ENCODE results near the gene PAPPA2.
"Not testable (repeated sequence)": the region's sequence is repeated elsewhere in the genome, so short reads cannot be mapped to it uniquely, and the experiment has no call there.

Gene PAPPA2, protein sequence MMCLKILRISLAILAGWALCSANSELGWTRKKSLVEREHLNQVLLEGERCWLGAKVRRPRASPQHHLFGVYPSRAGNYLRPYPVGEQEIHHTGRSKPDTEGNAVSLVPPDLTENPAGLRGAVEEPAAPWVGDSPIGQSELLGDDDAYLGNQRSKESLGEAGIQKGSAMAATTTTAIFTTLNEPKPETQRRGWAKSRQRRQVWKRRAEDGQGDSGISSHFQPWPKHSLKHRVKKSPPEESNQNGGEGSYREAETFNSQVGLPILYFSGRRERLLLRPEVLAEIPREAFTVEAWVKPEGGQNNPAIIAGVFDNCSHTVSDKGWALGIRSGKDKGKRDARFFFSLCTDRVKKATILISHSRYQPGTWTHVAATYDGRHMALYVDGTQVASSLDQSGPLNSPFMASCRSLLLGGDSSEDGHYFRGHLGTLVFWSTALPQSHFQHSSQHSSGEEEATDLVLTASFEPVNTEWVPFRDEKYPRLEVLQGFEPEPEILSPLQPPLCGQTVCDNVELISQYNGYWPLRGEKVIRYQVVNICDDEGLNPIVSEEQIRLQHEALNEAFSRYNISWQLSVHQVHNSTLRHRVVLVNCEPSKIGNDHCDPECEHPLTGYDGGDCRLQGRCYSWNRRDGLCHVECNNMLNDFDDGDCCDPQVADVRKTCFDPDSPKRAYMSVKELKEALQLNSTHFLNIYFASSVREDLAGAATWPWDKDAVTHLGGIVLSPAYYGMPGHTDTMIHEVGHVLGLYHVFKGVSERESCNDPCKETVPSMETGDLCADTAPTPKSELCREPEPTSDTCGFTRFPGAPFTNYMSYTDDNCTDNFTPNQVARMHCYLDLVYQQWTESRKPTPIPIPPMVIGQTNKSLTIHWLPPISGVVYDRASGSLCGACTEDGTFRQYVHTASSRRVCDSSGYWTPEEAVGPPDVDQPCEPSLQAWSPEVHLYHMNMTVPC (N-terminal part only)

DNA sequence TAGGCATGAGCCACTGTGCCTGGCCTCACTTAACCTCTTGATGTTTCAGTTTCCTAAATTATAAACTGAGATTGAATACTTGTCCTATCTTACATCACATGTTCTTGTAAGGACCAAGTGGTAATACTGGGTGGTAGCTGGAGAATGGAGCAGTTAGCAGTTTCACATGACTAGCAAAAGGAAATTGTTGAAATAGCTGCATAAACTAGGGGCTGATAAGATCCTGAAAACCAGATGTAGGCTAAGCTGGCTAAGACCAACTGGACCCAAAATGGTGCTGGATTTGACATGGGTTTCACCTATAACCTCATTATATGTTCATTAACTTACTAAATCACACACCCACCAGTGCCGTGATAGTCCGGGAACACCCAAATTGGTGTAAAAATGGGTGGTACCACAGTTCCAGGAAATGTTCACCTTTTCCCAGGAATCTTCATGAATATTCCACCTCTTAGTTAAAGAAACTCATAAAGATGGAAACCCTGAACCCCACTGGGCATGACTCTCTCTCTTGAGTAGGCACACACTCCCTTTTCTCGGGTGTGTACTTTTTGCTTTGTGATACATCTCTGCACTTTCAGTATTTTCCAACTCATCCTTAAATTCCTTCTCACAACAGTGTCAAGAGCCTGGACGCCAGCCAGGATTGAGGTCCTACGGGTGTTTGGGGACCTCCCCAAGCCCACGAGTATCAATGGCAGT lies at the start of gene PAPPA2:
TSS of gene PAPPA2 (plus strand) at position 502 of the 705 bp plus-strand sequence. CDS start 93,148 bp downstream, outside the sequence.
- no peak for DNase-seq (ENCODE audit: low read depth in 2 of 2)

DNA sequence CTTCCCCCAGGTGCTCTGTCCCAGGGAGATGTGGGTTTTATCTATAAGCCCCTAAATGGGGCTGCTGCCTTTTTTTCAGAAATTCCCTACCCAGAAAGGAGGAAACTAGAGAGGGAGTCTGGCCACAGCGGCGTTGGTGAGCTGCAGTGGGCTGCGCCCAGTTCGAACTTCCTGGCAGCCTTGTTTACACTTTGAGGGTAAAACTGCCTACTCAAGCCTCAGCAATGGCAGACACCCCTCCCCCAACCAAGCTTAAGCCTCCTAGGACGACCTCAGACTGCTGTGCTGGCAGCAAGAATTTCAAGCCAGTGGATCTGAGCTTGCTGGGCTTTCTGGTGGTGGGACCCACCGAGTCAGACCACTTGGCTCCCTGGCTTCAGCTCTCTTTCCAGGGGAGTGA lies 46.2 kb upstream of the PAPPA2 start:
- DNase-seq (ENCODE audit: low read depth in 2 of 2), result no peak

DNA sequence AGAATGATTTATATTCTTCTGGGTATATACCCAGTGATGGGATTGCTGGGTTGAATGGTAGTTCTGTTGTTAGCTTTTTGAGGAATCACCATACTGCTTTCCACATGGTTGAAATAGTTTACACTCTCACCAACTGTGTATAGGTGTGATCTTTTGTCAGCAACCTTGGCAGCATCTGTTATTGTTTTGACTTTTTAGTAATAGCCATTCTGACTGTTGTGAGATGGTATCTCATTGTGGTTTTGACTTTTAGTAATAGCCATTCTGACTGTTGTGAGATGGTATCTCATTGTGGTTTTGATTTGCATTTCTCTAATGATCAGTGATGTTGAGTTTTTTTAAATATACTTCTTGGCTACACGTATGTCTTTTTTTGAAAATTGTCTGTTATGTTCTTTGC lies 43.4 kb upstream of the PAPPA2 start:
- DNase-seq (ENCODE audit: low read depth in 2 of 2), result not testable (repeated sequence)

DNA sequence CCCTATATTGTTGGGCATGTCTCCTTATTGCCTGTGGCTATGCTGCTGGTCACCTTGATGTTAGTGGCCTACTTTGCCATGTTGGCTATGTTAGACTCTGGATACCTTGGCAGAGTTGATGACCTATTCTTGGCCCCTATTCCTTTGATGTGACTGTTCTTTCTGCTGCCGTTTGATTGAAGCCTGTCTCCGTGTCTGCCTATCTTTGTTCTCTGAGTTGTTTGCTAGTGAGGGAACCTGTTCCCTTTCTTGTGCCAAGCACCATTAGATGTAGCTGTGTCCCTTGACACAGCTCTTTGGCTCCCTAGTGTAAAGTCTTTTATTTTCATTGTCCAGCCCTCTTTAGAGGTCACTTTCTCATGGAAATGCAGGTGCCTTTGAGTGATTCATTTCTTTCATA lies 28.7 kb upstream of the PAPPA2 start:
- DNase-seq (ENCODE audit: low read depth in 2 of 2), result no peak

DNA sequence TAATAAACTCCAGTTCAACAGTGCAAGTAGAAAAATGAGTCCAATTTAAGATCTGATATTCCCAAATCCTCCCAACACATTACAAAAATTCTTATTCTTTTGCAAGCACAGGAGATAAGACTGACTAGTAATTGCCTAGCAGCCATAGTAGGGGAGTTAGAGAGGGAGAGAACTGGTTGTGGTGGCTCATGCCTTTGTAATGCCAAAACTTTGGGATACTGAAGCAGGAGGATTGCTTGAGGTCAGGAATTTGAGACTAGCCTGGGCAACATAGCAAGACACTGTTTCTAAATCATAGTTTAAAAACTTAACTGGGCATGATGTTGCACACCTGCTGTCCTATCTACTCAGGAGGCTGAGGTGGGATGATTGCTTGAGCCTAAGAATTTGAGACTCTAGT lies 26.7 kb upstream of the PAPPA2 start:
- no peak for DNase-seq (ENCODE audit: low read depth in 2 of 2)

DNA sequence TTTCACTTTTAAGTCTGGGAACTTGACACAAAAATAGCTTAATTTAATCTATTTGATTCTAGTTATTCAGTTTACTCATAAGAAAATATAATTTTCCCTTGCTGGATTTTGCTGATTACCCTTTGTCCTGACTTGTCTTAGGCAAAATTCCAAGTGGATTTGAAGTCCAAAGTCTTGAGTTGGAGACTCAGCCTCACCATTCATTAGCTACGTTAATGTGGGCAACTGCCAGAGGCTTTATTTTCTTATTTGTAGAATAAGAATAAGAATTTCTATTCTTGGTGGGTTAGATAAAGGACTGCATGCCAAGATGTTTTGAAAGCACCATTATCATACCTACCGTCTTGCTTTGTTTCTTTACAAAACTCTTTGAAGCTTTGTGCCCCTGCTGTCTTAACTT lies 22.8 kb upstream of the PAPPA2 start:
- no peak for DNase-seq (ENCODE audit: low read depth in 2 of 2)

DNA sequence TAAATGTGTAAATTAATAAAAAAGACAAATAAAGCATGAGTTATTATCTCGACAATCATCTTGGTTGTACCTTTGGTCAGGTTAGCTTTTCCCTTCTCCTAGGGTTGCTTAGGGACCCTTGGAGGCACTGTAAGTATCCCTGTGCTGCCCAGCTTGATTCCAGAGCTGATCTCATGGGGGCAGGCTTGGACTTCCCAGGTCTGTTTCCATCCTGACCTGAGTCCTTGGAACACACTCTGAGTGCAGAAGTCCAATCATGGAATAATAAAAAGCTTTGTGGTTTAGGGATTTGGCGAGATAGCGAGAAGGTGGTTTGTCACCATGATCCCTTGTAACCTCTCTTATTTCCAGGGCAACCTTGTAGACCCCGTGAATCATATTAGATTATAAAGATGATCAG lies 18.7 kb upstream of the PAPPA2 start:
- DNase-seq (ENCODE audit: low read depth in 2 of 2), result no peak

DNA sequence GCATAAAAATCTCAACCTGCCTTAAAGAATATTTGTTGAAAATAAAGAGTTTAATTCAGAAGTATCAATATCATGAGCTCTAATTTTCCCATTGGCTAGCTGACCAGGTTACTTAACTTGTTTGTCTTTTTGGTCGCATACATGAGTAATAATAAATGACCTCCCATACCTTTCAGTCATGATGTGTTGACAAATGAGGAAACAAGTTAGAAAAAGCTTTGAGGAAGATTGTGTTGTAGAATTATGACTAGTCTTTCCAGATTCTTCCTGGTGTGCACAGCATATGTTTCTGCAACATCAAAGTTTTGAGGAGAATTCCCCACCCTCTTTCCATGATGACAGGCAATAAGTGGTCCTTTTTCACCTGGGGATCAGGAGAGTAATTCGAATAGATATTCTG lies 17.6 kb upstream of the PAPPA2 start:
- no peak for DNase-seq (ENCODE audit: low read depth in 2 of 2)

DNA sequence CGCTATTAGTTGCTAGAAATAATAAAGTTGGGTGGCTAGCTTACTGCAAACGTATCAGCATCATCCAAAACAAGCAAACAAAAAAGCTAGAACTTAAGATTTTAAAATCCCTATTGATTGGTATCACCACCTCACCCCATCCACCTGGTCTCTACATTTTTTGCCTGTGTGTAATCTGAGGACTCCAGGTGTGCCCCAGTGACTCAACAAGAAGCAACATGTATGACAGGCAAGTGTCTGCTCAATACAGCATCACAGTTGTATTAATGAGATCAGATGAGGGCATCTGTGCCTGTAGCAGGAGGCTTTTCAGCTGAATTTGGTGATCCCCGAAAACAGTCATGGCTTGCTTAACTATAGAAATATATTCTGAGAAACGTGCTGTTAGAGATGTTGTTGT lies 14.6 kb upstream of the PAPPA2 start:
- DNase-seq (ENCODE audit: low read depth in 2 of 2), result no peak

DNA sequence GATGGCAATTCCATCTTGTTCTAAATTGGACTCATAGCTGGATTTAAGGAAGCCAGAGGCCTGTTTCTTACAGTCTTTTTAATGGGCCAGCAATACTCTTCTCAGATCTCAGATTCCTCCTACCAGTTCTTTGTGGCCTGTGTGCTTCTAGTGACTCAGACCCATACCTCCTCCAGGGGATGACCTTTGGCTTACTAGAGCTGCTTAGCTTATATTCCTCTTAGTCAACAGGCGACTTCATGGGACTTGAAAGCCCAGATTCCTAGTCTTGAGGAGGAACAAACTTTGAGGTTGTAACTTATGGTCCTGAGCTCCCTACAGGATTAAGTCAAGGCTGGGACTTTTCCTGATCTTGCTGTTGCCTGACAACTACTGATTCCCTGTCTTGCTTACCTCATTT lies 12.4 kb upstream of the PAPPA2 start:
- no peak for DNase-seq (ENCODE audit: low read depth in 2 of 2)

DNA sequence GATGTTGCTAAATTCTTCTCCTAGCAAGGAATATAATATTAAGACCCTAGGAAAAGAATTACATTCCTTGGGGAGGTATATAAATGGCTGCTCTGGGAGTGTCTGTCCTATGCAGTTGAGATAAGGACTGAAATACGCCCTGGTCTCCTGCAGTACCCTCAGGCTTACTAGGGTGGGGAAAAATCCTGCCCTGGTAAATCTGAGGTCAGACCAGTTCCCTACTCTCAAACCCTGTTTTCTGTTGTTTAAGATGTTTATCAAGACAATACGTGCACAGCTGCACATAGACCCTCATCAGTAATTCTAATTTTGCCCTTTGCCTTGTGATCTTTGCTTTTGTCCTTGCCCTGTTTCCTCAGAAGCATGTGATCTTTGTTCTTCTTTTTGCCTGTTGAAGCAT lies 11.2 kb upstream of the PAPPA2 start:
- not testable (repeated sequence) for DNase-seq (ENCODE audit: low read depth in 2 of 2)

DNA sequence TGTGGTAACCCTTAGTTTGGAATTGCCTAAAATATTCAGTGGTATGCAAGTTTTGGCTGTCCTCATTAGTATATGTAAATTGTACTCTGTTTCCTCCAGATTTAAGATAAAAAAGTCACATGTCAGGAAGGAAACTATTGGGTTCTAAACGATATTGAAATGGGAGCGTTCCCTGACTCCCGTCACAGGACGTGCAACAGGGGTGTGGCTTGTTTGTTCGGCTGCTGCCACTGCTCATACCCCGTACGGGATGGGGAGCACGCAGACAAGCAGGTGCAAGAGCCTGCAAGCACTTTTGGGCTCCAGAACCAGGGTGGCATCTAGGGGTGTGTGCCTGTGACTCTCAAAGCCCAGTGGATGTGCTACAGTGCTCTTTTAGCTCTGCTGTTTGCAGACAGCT lies 6.2 kb upstream of the PAPPA2 start:
- DNase-seq (ENCODE audit: low read depth in 2 of 2), result no peak

DNA sequence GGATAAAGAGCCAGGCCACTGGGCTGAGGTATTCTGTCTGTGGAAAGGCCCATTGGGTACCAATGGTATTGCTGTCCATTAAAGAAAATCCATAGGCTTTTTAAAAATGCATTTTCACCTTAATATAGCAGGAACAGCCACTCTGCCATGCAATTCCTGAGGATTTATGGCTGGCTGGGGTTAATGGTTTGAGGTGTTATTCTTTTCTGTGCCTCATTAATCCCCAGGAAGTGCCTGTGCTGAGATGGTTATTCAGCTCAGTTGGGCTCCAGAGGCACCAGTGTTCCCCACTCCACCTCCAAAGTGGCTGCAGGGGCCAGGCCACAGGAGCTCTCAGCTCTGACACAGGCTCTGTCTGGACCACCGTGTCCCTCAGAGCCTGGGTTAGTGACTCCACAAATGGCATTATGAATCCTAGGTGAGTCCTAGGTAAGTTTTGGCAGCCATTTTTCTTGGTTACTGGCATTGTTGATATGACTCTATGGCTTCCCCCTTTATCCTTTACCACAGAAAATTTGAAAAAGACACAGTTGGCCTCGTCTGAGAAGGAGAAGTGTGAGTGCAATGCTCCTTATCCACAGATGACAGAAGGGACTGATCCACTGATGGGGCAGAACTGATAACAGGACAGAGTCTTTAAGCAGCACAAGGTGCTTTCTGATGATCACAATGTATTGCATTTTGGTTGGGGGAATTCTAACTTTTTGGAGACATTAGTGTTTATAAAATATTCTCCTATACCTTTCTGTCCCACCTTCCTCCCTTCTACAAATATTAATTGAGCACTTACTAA lies 2.2 kb upstream of the PAPPA2 start:
- no peak for DNase-seq (ENCODE audit: low read depth in 2 of 2)

DNA sequence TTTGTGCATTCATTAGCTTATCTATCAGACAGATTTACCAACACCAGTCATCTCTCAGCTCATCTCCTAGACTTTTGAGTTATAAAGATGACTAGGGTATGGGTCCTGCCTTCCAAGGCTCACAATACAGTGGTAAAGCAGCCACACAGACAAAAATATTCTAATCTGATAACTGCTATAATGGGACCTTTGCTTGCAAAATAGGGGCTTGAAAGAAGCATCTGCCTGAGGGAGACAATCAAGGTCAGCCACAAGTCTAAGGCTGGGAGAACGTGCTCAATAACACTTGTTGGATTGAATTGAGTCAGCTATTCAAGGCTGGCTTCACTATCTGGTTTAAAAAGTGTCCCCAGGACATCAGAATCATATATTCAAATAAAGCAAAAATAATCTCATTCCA lies 1.4 kb upstream of the PAPPA2 start:
- DNase-seq (ENCODE audit: low read depth in 2 of 2), result no peak

DNA sequence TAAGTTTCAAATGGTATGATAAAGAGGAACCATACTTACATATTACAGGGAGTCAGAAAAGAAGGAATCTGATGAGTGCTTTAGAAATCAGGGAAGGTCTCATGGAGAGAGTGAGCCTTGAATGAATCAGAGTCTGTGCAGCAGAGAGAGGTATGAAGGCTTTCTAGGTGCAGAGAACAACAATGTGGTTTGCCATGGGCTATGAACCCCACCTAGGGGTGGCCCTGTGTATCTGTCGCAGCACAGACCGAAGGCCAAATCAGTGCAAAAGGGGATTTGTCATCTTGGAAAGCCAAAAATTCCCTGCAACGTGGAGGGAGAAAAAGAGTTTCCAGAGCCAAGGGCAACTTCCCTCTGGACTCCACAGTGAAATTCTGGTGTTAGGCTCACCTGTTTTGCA lies 3.5 kb downstream of the PAPPA2 start:
- no peak for DNase-seq (ENCODE audit: low read depth in 2 of 2)

DNA sequence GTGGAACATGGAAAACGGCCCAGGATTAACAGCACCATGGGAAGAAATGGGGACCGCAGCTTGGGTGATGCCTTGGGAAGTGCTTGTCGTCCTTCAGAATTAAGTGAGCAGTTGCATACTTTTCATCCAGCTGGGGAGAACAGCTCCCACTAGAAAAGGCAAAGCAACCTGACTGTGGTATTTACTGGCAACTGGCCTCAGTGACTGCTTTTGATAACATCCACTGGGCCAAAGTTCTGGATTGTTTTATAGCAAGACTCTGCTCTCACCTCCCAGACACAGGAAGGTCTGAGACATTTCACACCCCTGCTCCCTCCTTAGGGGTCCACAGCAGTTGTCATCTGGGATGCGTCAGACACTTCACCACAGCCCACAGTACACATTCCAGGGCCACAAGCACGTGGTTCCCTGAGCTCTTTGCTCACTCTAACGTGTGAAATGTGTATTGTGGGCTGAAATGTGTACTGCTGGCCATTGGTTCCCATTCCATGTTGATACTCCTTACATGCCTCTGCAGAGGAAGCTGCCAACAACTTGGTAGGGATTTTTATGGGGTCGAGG lies 6.6 kb downstream of the PAPPA2 start:
- DNase-seq (ENCODE audit: low read depth in 2 of 2), result no peak

DNA sequence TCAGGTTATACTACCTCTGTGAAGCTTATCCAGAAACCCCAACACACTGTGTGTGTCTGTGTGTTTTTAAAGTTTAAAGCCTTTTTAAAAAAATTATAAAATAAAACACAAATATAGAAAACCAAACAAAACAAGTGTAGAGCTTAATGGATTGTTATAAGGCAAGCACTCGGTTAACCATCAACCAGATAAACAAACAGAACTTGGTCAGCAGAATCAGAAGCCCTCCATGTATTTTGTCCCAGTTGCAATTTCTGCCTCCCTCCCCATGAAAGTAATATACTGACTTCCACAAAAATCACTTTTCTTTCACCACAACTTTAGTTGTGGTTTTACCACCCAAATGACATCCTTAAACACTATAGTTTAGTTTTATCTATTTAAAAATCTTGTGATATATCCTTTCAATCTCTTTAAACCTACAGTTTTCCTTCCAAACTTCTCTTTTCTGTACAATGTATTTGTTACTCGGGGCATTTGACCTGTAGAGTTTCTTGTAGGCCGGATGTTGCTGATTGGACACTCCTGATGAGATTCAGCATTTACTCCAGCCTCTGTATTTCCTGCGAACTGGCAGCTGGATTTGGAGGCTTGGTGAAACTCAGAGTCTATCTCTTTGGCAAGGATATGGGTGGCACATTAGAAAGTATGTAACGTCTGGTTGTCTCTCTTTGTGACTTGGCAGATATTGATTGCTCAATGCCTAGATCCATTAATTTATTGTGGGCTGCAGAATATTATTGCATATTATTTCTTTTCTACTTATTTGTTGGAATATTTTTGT lies 8.6 kb downstream of the PAPPA2 start:
- DNase-seq (ENCODE audit: low read depth in 2 of 2), result no peak

DNA sequence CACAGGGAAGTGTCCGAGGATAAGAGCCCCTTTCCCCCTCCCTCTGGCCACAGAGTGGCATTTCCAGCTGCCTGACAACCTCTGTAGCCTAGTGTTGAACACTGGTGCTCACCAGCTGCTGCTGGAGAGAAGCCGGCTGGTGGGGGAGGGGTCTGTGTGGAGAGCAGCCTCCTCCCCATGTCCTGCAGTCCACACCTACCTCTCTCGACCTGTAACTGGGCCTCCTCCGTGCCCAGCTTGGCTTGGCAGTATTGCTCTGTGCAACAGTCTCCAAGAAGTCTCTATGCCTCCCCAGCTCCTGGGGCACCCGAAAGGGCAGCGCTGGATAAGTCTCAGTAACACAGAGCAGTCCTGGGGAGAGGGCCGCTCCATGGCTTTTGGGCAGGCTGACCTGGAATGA lies 17.0 kb downstream of the PAPPA2 start:
- DNase-seq (ENCODE audit: low read depth in 2 of 2), result no peak

DNA sequence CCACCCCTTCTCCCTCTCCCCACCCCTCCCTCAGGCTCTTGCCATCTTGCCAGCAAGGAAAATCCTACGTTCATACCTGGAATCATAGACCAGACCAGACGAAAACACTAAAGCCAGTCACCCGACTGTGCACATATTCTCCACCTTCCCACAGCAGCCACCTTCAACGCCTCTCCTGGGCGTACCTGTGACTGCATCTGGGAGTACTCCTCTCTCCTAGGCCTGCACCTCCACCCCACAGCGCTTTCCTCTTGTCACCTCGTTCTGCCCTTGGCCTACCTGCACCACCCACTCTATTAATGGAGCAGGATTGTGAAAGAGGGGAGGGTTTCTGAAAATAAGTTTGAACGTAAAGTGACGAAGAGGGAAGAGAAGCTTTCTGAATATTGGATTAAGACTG lies 17.8 kb downstream of the PAPPA2 start:
- DNase-seq (ENCODE audit: low read depth in 2 of 2), result no peak

DNA sequence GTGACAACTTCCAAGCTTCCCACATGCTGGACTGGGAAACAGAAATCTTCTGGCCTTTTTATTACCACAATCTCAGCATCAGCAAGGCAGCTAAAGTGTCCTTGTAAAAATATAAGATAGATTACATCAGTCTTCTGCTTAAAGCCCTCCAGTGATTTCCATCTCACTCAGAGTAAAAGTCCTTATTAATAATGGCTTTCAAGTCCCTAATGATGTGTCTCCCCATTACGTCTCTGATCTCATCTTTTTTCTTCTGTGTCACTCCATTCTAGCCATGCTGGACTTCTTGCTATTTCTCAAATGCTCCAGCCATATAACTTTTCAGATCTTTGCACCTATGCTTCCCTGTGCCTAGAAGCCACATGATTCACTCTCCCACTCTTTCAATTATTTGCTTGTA lies 22.1 kb downstream of the PAPPA2 start:
- DNase-seq (ENCODE audit: low read depth in 2 of 2), result no peak
